IPS DF 4.7 (cell line): ENCODE results near the gene PTCH2.
A peak's percentile ranks its signal among the peaks of the same experiment; 100 is the strongest.
"Not testable (repeated sequence)": the region's sequence is repeated elsewhere in the genome, so short reads cannot be mapped to it uniquely, and the experiment has no call there.

Experiments used
- DNase-seq: peaks from one replicate; pipeline ENCODE4 v3.0.0-alpha.2; 2013; ENCODE audit warnings: low spot score; ENCODE audit errors: extremely low read depth

Gene PTCH2

GRCh38 chr1:44820328-44821239, 22.5 kb downstream of the PTCH2 start:
- DNase-seq: no peak

GRCh38 chr1:44819608-44820327, 23.3 kb downstream of the PTCH2 start:
- DNase-seq: peak; percentile 81

GRCh38 chr1:44819196-44819607, 23.9 kb downstream of the PTCH2 start:
- DNase-seq: no peak

- DNase-seq: no peak
Observed at GRCh38 chr1:44817771-44818495, 25.1 kb downstream of the PTCH2 start.

GRCh38 chr1:44817307-44817706, 25.7 kb downstream of the PTCH2 start:
- no peak for DNase-seq

- DNase-seq: not testable (repeated sequence)
Observed at GRCh38 chr1:44815926-44816325, 27.1 kb downstream of the PTCH2 start.

GRCh38 chr1:44812822-44813543, 30.1 kb downstream of the PTCH2 start:
- DNase-seq: no peak

- DNase-seq: no peak
Observed at GRCh38 chr1:44811234-44811633, 31.8 kb downstream of the PTCH2 start.

GRCh38 chr1:44810762-44811105, 32.3 kb downstream of the PTCH2 start:
- not testable (repeated sequence) for DNase-seq

- no peak for DNase-seq
Observed at GRCh38 chr1:44810101-44810761, 32.8 kb downstream of the PTCH2 start.

- DNase-seq: no peak
Observed at GRCh38 chr1:44808938-44809917, 33.8 kb downstream of the PTCH2 start.

- no peak for DNase-seq
Observed at GRCh38 chr1:44808063-44808937, 34.8 kb downstream of the PTCH2 start, which contains the start of gene BTBD19. BTBD19 (plus strand) TSS chr1:44808523; CDS start chr1:44808821, 298 bp downstream.

- peak; percentile 92 for DNase-seq
Observed at GRCh38 chr1:44807364-44808062, 35.5 kb downstream of the PTCH2 start.

GRCh38 chr1:44806704-44807363, 36.2 kb downstream of the PTCH2 start, which contains the start of gene DYNLT4:
DYNLT4 (minus strand) TSS chr1:44807351; CDS start chr1:44806668, 683 bp downstream.
- no peak for DNase-seq

- no peak for DNase-seq
Observed at GRCh38 chr1:44806025-44806703, 36.9 kb downstream of the PTCH2 start.

- no peak for DNase-seq
Observed at GRCh38 chr1:44805311-44806024, 37.6 kb downstream of the PTCH2 start.
